ENCODE measurements around the gene CELF1. TPM values are rescaled to one million over a fixed set of nuclear protein-coding genes. Genes with fewer than 3 reads are reported as not detected.

Gene CELF1
- total RNA-seq (100 to 1,000 TPM; 103 to 111 TPM), total RNA-seq (94.4 to 471 (median 259) reads per million in 172 experiments)
- polyA plus RNA-seq (2013, experiment 1 of 2): 65.4 TPM
- 70.2 TPM for polyA plus RNA-seq (2013, experiment 2 of 2)

GRCh38 chr11:47552566-47553405, at the start of gene CELF1:
TSS of gene CELF1 (minus strand) at chr11:47553132. CDS start at chr11:47499523, 53,609 bp downstream.
- Histone ChIP-seq H3K9me3 (ENCODE audit: control insufficient read depth in 1 of 2, insufficient read depth in 1 of 2, low read length in 2 of 2) (no peaks in the 10 kb centered on the region), H3K27me3 (ENCODE audit: control insufficient read depth in 1 of 2, insufficient read depth in 2 of 2, low read length in 2 of 2) (no peaks in the 10 kb centered on the region), H3K27ac (ENCODE audit: low read depth in 1 of 2, low read length in 2 of 2) (peak within 1 kb of the TSS; percentile 78 to 88), H3K4me3 (ENCODE audit: low read length) (peak within 1 kb of the TSS; percentile 99), H3K36me3 (ENCODE audit: insufficient read depth, low read length) (peaks cover 4% of the 10 kb centered on the region), H3K4me1 (ENCODE audit: insufficient read depth, low read length) (peaks cover 42% of the 10 kb centered on the region)
- ATAC-seq (ENCODE audit: poor library complexity) (peak; percentile 93), DNase-seq (peak; percentile 85 to 97 (median 91))
- H3K9me3 Mint-ChIP-seq: no peaks in the 10 kb centered on the region
- intact Hi-C loops (cut with DNase I, micrococcal nuclease): loop anchor here (1.0 to 10.0 kb wide), 8 partner anchors 26 to 1705 kb away; partner anchors contain the start of genes ARFGAP2 (in 1 of the 2), CRY2 (in 1 of the 2), FNBP4 (in 1 of the 2) and KBTBD4 (in 1 of the 2)
- no peaks in the 10 kb centered on the region for H3K27me3 Mint-ChIP-seq
- H3K4me3 Mint-ChIP-seq: peak within 1 kb of the TSS; percentile 98
- H3K4me1 Mint-ChIP-seq (ENCODE audit: low read depth): peaks cover 54% of the 10 kb centered on the region
- TF ChIP-seq CTCF (IDR thresholded peaks at IDR 0.05): peak; percentile 81
- H3K36me3 Mint-ChIP-seq (ENCODE audit: low read depth): peaks cover 30% of the 10 kb centered on the region
- peak within 1 kb of the TSS; percentile 98 for H3K27ac Mint-ChIP-seq
- CTCF ChIA-PET: interaction anchor here (0.6 to 4.3 kb wide), 18 partner anchors 13 to 935 kb away, joined by 3 to 31 read pairs (median 4); partner anchors contain the start of genes ATG13, HARBI1, KBTBD4 and NDUFS3
- POLR2A ChIA-PET: interaction anchor here (0.6 to 2.9 kb wide), 10 partner anchors 11 to 295 kb away, joined by 3 to 38 read pairs (median 4); partner anchors contain the start of genes AGBL2, KBTBD4, NDUFS3 and NUP160

- Mint-ChIP-seq H3K4me1 (ENCODE audit: low read depth) (no peaks in the 10 kb centered on the region), H3K4me3 (no peak overlapping the region), H3K36me3 (ENCODE audit: low read depth) (no peaks in the 10 kb centered on the region), H3K27ac (no peak overlapping the region), H3K9me3 (no peaks in the 10 kb centered on the region), H3K27me3 (peaks cover 19% of the 10 kb centered on the region)
- peaks cover 3 to 12% of the 10 kb centered on the region in 2 experiments for H3K27me3 ChIP-seq (ENCODE audit: control insufficient read depth in 1 of 2, insufficient read depth in 2 of 2, low read length in 2 of 2)
- ChIA-PET CTCF (no interaction called here), POLR2A (no interaction called here)
- peaks cover 0 to 3% of the 10 kb centered on the region in 2 experiments for H3K9me3 ChIP-seq (ENCODE audit: control insufficient read depth in 1 of 2, insufficient read depth in 1 of 2, low read length in 2 of 2)
- H3K4me3 ChIP-seq (ENCODE audit: low read length): no peak overlapping the region
- intact Hi-C loops (cut with DNase I, micrococcal nuclease): no loop called here
- no peak for ATAC-seq (ENCODE audit: poor library complexity)
- H3K4me1 ChIP-seq (ENCODE audit: insufficient read depth, low read length): no peaks in the 10 kb centered on the region
- H3K36me3 ChIP-seq (ENCODE audit: insufficient read depth, low read length): no peaks in the 10 kb centered on the region
- TF ChIP-seq CTCF (IDR thresholded peaks at IDR 0.05): no peak
- no peak for DNase-seq
- H3K27ac ChIP-seq (ENCODE audit: low read depth in 1 of 2, low read length in 2 of 2): no peak overlapping the region
Measured at GRCh38 chr11:47599902-47600301, 47.0 kb upstream of the CELF1 start.

GRCh38 chr11:47595967-47596366, 43.0 kb upstream of the CELF1 start:
- ATAC-seq (ENCODE audit: poor library complexity) (no peak), DNase-seq (no peak)
- H3K36me3 Mint-ChIP-seq (ENCODE audit: low read depth): no peaks in the 10 kb centered on the region
- Histone ChIP-seq H3K36me3 (ENCODE audit: insufficient read depth, low read length) (no peaks in the 10 kb centered on the region), H3K4me3 (ENCODE audit: low read length) (no peak overlapping the region), H3K4me1 (ENCODE audit: insufficient read depth, low read length) (peaks cover 12% of the 10 kb centered on the region), H3K9me3 (ENCODE audit: control insufficient read depth in 1 of 2, insufficient read depth in 1 of 2, low read length in 2 of 2) (peaks cover 0 to 14% of the 10 kb centered on the region in 2 experiments), H3K27me3 (ENCODE audit: control insufficient read depth in 1 of 2, insufficient read depth in 2 of 2, low read length in 2 of 2) (peaks cover 25 to 41% of the 10 kb centered on the region in 2 experiments), H3K27ac (ENCODE audit: low read depth in 1 of 2, low read length in 2 of 2) (no peak overlapping the region)
- H3K9me3 Mint-ChIP-seq: no peaks in the 10 kb centered on the region
- POLR2A ChIA-PET: no interaction called here
- no peak overlapping the region for H3K27ac Mint-ChIP-seq
- peaks cover 44% of the 10 kb centered on the region for H3K27me3 Mint-ChIP-seq
- TF ChIP-seq CTCF (IDR thresholded peaks at IDR 0.05): no peak
- intact Hi-C loops (cut with DNase I, micrococcal nuclease): no loop called here
- H3K4me1 Mint-ChIP-seq (ENCODE audit: low read depth): no peaks in the 10 kb centered on the region
- no peak overlapping the region for H3K4me3 Mint-ChIP-seq
- CTCF ChIA-PET: no interaction called here
